ENCODE measurements around the gene BOD1L1. TPM values are rescaled to one million over a fixed set of nuclear protein-coding genes. Genes with fewer than 3 reads are reported as not detected.
"Not testable (repeated sequence)": the region's sequence is repeated elsewhere in the genome, so short reads cannot be mapped to it uniquely, and the experiment has no call there.

The BOD1L1 gene
- polyA plus RNA-seq, 1 donor from 2014 or later = 43.3 TPM

GRCh38 chr4:13560111-13560510 is 67.4 kb downstream of the BOD1L1 start:
- H2AFZ ChIP-seq (ENCODE audit: low read depth, low read length); H3K9me3 ChIP-seq (ENCODE audit: low read length); H3K4me2 ChIP-seq (ENCODE audit: low read length); H3K4me3 ChIP-seq (ENCODE audit: low read length); H3K9me2 ChIP-seq (ENCODE audit: insufficient read depth, low read length); H4K20me1 ChIP-seq (ENCODE audit: insufficient read depth); H3K27me3 ChIP-seq (ENCODE audit: insufficient read depth, low read depth, low read length); H3K27ac ChIP-seq (ENCODE audit: low read length); H3F3A ChIP-seq (ENCODE audit: insufficient read depth, low read length, poor library complexity, severe bottlenecking); H3K79me2 ChIP-seq (replicated peaks; ENCODE audit: insufficient read depth, low read length); H3K9ac ChIP-seq (ENCODE audit: low read length); H3K36me3 ChIP-seq (ENCODE audit: insufficient read depth, low read length): not testable (repeated sequence)

- H3K79me2 ChIP-seq (replicated peaks; ENCODE audit: insufficient read depth, low read length) = no peaks in the 10 kb centered on the region
- no peaks in the 10 kb centered on the region for H3K9me2 ChIP-seq (ENCODE audit: insufficient read depth, low read length)
- no peaks in the 10 kb centered on the region for H3K9me3 ChIP-seq (ENCODE audit: low read length)
- no peaks in the 10 kb centered on the region for H3K27me3 ChIP-seq (ENCODE audit: insufficient read depth, low read depth, low read length)
- no peaks in the 10 kb centered on the region for H4K20me1 ChIP-seq (ENCODE audit: insufficient read depth)
- H3K27ac ChIP-seq (ENCODE audit: low read length) = no peak overlapping the region
- H3F3A ChIP-seq (ENCODE audit: insufficient read depth, low read length, poor library complexity, severe bottlenecking) = no peaks in the 10 kb centered on the region
- no peak overlapping the region for H3K4me3 ChIP-seq (ENCODE audit: low read length)
- no peak overlapping the region for H2AFZ ChIP-seq (ENCODE audit: low read depth, low read length)
- no peak overlapping the region for H3K9ac ChIP-seq (ENCODE audit: low read length)
- H3K4me2 ChIP-seq (ENCODE audit: low read length) = no peak overlapping the region
- no peak for TF ChIP-seq POLR2AphosphoS5 (IDR thresholded peaks at IDR 0.05)
- TF ChIP-seq CTCF (IDR thresholded peaks at IDR 0.05; ENCODE audit: poor library complexity, severe bottlenecking) = no peak
- no peak for TF ChIP-seq REST (IDR thresholded peaks at IDR 0.05; ENCODE audit: borderline replicate concordance)
- no peak for TF ChIP-seq EP300 (conservative IDR thresholded peaks at IDR 0.05; ENCODE audit: poor library complexity, severe bottlenecking)
- TF ChIP-seq RAD21 (conservative IDR thresholded peaks at IDR 0.05) = no peak
- no peak for TF ChIP-seq TAF1 (IDR thresholded peaks at IDR 0.05; ENCODE audit: low read depth)
- no peak for TF ChIP-seq SMC3 (conservative IDR thresholded peaks at IDR 0.05; ENCODE audit: poor library complexity)
- no peak for TF ChIP-seq EZH2 (IDR thresholded peaks at IDR 0.05; ENCODE audit: borderline replicate concordance, insufficient read depth, low read length, poor library complexity, severe bottlenecking)
- TF ChIP-seq MXI1 (conservative IDR thresholded peaks at IDR 0.05; ENCODE audit: poor library complexity, severe bottlenecking) = no peak
- no peaks in the 10 kb centered on the region for H3K36me3 ChIP-seq (ENCODE audit: insufficient read depth, low read length)
These were observed 68.1 kb downstream of the BOD1L1 start for GRCh38 chr4:13559413-13559812.

GRCh38 chr4:13558881-13559280 is 68.6 kb downstream of the BOD1L1 start:
- no peaks in the 10 kb centered on the region for H4K20me1 ChIP-seq (ENCODE audit: insufficient read depth)
- H2AFZ ChIP-seq (ENCODE audit: low read depth, low read length) = no peak overlapping the region
- H3K4me3 ChIP-seq (ENCODE audit: low read length) = no peak overlapping the region
- H3K9me2 ChIP-seq (ENCODE audit: insufficient read depth, low read length) = no peaks in the 10 kb centered on the region
- H3K9ac ChIP-seq (ENCODE audit: low read length) = no peak overlapping the region
- H3K27ac ChIP-seq (ENCODE audit: low read length) = no peak overlapping the region
- no peaks in the 10 kb centered on the region for H3K9me3 ChIP-seq (ENCODE audit: low read length)
- TF ChIP-seq EZH2 (IDR thresholded peaks at IDR 0.05; ENCODE audit: borderline replicate concordance, insufficient read depth, low read length, poor library complexity, severe bottlenecking) = no peak
- no peak for TF ChIP-seq MXI1 (conservative IDR thresholded peaks at IDR 0.05; ENCODE audit: poor library complexity, severe bottlenecking)
- no peak for TF ChIP-seq CTCF (IDR thresholded peaks at IDR 0.05; ENCODE audit: poor library complexity, severe bottlenecking)
- no peak for TF ChIP-seq REST (IDR thresholded peaks at IDR 0.05; ENCODE audit: borderline replicate concordance)
- TF ChIP-seq TAF1 (IDR thresholded peaks at IDR 0.05; ENCODE audit: low read depth) = no peak
- TF ChIP-seq POLR2AphosphoS5 (IDR thresholded peaks at IDR 0.05) = no peak
- no peak for TF ChIP-seq RAD21 (conservative IDR thresholded peaks at IDR 0.05)
- no peak for TF ChIP-seq EP300 (conservative IDR thresholded peaks at IDR 0.05; ENCODE audit: poor library complexity, severe bottlenecking)
- TF ChIP-seq SMC3 (conservative IDR thresholded peaks at IDR 0.05; ENCODE audit: poor library complexity) = no peak
- no peaks in the 10 kb centered on the region for H3K36me3 ChIP-seq (ENCODE audit: insufficient read depth, low read length)
- H3K4me2 ChIP-seq (ENCODE audit: low read length) = no peak overlapping the region
- H3F3A ChIP-seq (ENCODE audit: insufficient read depth, low read length, poor library complexity, severe bottlenecking) = no peaks in the 10 kb centered on the region
- no peaks in the 10 kb centered on the region for H3K79me2 ChIP-seq (replicated peaks; ENCODE audit: insufficient read depth, low read length)
- H3K27me3 ChIP-seq (ENCODE audit: insufficient read depth, low read depth, low read length) = no peaks in the 10 kb centered on the region

Measured in neural cell (in vitro differentiated cells).